ENCODE results near the gene CPNE7.
A peak's percentile ranks its signal among the peaks of the same experiment; 100 is the strongest.

Gene CPNE7

GRCh38 chr16:89638455-89638854, 62.9 kb downstream of the CPNE7 start (continued):
- TF ChIP-seq, protein P1, sequence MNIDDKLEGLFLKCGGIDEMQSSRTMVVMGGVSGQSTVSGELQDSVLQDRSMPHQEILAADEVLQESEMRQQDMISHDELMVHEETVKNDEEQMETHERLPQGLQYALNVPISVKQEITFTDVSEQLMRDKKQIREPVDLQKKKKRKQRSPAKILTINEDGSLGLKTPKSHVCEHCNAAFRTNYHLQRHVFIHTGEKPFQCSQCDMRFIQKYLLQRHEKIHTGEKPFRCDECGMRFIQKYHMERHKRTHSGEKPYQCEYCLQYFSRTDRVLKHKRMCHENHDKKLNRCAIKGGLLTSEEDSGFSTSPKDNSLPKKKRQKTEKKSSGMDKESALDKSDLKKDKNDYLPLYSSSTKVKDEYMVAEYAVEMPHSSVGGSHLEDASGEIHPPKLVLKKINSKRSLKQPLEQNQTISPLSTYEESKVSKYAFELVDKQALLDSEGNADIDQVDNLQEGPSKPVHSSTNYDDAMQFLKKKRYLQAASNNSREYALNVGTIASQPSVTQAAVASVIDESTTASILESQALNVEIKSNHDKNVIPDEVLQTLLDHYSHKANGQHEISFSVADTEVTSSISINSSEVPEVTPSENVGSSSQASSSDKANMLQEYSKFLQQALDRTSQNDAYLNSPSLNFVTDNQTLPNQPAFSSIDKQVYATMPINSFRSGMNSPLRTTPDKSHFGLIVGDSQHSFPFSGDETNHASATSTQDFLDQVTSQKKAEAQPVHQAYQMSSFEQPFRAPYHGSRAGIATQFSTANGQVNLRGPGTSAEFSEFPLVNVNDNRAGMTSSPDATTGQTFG (tag by site-specific recombination; IDR thresholded peaks at IDR 0.05; ENCODE audit: borderline replicate concordance), result no peak
- TF ChIP-seq ZNF704 (tag by site-specific recombination; IDR thresholded peaks at IDR 0.05) (no peak), ZNF138 (tag by site-specific recombination; IDR thresholded peaks at IDR 0.05; ENCODE audit: borderline replicate concordance) (no peak), GLI4 (tag by site-specific recombination; IDR thresholded peaks at IDR 0.05) (no peak), RBAK (tag by site-specific recombination; IDR thresholded peaks at IDR 0.05) (no peak), ZNF157 (tag by site-specific recombination; IDR thresholded peaks at IDR 0.05) (no peak), ZNF488 (tag by site-specific recombination; IDR thresholded peaks at IDR 0.05) (no peak), ZNF248 (tag by site-specific recombination; IDR thresholded peaks at IDR 0.05) (no peak), PRDM6 (tag by site-specific recombination; IDR thresholded peaks at IDR 0.05) (no peak), FEZF1 (tag by site-specific recombination; IDR thresholded peaks at IDR 0.05) (no peak), WT1 (tag by site-specific recombination; IDR thresholded peaks at IDR 0.05) (no peak)
- TF ChIP-seq, protein P2, sequence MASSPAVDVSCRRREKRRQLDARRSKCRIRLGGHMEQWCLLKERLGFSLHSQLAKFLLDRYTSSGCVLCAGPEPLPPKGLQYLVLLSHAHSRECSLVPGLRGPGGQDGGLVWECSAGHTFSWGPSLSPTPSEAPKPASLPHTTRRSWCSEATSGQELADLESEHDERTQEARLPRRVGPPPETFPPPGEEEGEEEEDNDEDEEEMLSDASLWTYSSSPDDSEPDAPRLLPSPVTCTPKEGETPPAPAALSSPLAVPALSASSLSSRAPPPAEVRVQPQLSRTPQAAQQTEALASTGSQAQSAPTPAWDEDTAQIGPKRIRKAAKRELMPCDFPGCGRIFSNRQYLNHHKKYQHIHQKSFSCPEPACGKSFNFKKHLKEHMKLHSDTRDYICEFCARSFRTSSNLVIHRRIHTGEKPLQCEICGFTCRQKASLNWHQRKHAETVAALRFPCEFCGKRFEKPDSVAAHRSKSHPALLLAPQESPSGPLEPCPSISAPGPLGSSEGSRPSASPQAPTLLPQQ (tag by site-specific recombination; IDR thresholded peaks at IDR 0.05), result no peak

DNA sequence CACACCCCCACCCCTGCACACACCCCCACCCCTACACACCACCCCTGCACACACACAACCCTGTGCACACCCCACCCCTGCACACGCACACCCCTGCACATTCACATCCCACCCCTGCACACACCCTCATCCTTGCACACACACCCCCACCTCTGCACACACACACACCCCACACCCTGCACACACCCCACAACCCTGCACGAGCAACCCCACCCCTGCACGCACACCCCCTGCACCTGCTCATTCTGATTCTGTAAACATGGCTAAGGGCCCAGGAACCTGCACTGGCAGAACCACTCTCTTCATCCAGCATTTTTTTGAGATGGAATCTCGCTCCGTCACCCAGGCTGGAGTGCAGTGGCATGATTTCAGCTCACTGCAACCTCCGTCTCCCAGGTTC, 63.8 kb downstream of the CPNE7 start:
- POLR2A ChIA-PET, result no interaction called here
- H3K27ac ChIP-seq (ENCODE audit: extremely low read depth, low read depth, low read length), result no peak overlapping the region
- no peak overlapping the region for H3K4me3 ChIP-seq (ENCODE audit: low read depth, low read length)
- CTCF ChIA-PET, result interaction anchor here (1.0 to 1.5 kb wide), 2 partner anchors 22 to 74 kb away, joined by 3 read pairs; no protein-coding TSS in a partner anchor
- no peaks in the 10 kb centered on the region for H3K9me3 ChIP-seq (ENCODE audit: control insufficient read depth, insufficient read depth, low read depth, low read length)
- no peaks in the 10 kb centered on the region for H3K4me1 ChIP-seq (ENCODE audit: control insufficient read depth, insufficient read depth, low read length)
- H3K36me3 ChIP-seq (ENCODE audit: control insufficient read depth in 2 of 2, insufficient read depth in 1 of 2, low read length in 2 of 2), result no peaks in the 10 kb centered on the region; a peak in 1 of 3 replicates
- TF ChIP-seq ZSCAN4 (tag by site-specific recombination; IDR thresholded peaks at IDR 0.05) (no peak), KLF1 (tag by site-specific recombination; IDR thresholded peaks at IDR 0.05) (peak; percentile 82; the same call in 1 of the 2 replicates)

All from HEK293 (cell line).